ENCODE measurements around the gene AZU1. TPM values are rescaled to one million over a fixed set of nuclear protein-coding genes. Genes with fewer than 3 reads are reported as not detected.

The AZU1 gene
- total and polyA plus RNA-seq, 2 of the 8 experiments (the other 6 are each of a cell fraction or from before 2014, with no cell fraction given), result 0.80 to 1.3 TPM

GRCh38 chr19:868458-869244 lies 41.0 kb downstream of the AZU1 start:
- TF ChIP-seq CHD2 (IDR thresholded peaks at IDR 0.05; ENCODE audit: low read length), result no peak
- TF ChIP-seq, protein P1, sequence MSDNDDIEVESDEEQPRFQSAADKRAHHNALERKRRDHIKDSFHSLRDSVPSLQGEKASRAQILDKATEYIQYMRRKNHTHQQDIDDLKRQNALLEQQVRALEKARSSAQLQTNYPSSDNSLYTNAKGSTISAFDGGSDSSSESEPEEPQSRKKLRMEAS (IDR thresholded peaks at IDR 0.05), result 0 out of 2 replicates have a peak, but pooled peaks have one; percentile 12
- Histone ChIP-seq H3K9me3 (ENCODE audit: insufficient read depth in 2 of 2, low read depth in 1 of 2, low read length in 1 of 2) (peaks cover 0 to 3% of the 10 kb centered on the region in 2 experiments; a peak in 1 of 4 replicates), H4K5ac (ENCODE audit: insufficient read length, low read depth, low read length) (no peak overlapping the region), H2BK15ac (ENCODE audit: low read length) (no peak overlapping the region), H2AFZ (ENCODE audit: low read length) (no peak overlapping the region), H2BK12ac (ENCODE audit: low read depth, low read length) (0 out of 2 replicates have a peak overlapping the region, but pooled peaks have one; percentile 27), H3K4me1 (replicated peaks in 1 of 4; ENCODE audit: control insufficient read depth in 3 of 4, insufficient read depth in 4 of 4, low read length in 3 of 4) (peaks cover 3 to 22% (median 7%) of the 10 kb centered on the region in 4 experiments), H3K4me2 (ENCODE audit: insufficient read depth in 1 of 2, low read depth in 2 of 2, low read length in 2 of 2) (no peak overlapping the region), H3K4ac (replicated peaks; ENCODE audit: insufficient read length, low read depth, low read length) (no peak overlapping the region), H4K20me1 (replicated peaks in 1 of 2; ENCODE audit: control insufficient read depth in 1 of 2, insufficient read depth in 2 of 2, low read length in 2 of 2) (peaks cover 4 to 11% of the 10 kb centered on the region in 2 experiments), H3K9ac (replicated peaks in 1 of 4; ENCODE audit: extremely low read depth in 1 of 4, low read depth in 3 of 4, low read length in 3 of 4) (no peak overlapping the region), H3K56ac (replicated peaks; ENCODE audit: insufficient read length, low read depth, low read length) (no peak overlapping the region), H4K8ac (ENCODE audit: extremely low read depth, insufficient read depth, low read length) (no peak overlapping the region; the same call in 1 of the 2 replicates), H3K79me2 (ENCODE audit: control insufficient read depth in 1 of 2, insufficient read depth in 2 of 2, low read length in 2 of 2) (no peaks in the 10 kb centered on the region), H3K27ac (ENCODE audit: low read depth, low read length) (no peak overlapping the region), H4K91ac (replicated peaks; ENCODE audit: insufficient read length, low read length) (no peak overlapping the region), H3K4me3 (ENCODE audit: extremely low read depth in 1 of 4, insufficient read depth in 2 of 4, low read depth in 3 of 4, low read length in 4 of 4) (no peak overlapping the region), H2BK5ac (ENCODE audit: low read depth, low read length) (no peak overlapping the region; the same call in 1 of the 2 replicates), H3K36me3 (ENCODE audit: control insufficient read depth in 2 of 4, insufficient read depth in 4 of 4, low read length in 3 of 4) (peaks cover 0 to 14% (median 0%) of the 10 kb centered on the region in 4 experiments; a peak in 2 of 8 replicates), H3K27me3 (replicated peaks in 1 of 4; ENCODE audit: control insufficient read depth in 3 of 4, extremely low read depth in 1 of 4, insufficient read depth in 3 of 4, low read length in 3 of 4) (no peaks in the 10 kb centered on the region; a peak in 1 of 7 replicates), H2BK120ac (replicated peaks; ENCODE audit: low read depth, low read length) (no peak overlapping the region), H3K14ac (ENCODE audit: insufficient read length) (no peak overlapping the region), H3K18ac (ENCODE audit: extremely low read depth, low read length) (no peak overlapping the region), H2AK5ac (ENCODE audit: low read depth, low read length) (no peak overlapping the region), H3K23ac (ENCODE audit: insufficient read length) (no peak overlapping the region), H3K23me2 (ENCODE audit: low read depth, low read length) (no peaks in the 10 kb centered on the region), H2BK20ac (ENCODE audit: low read length) (no peak overlapping the region), H3K79me1 (ENCODE audit: low read depth, low read length) (no peaks in the 10 kb centered on the region; the same call in 1 of the 2 replicates)
- WGBS, 2 experiments (ENCODE audit: extremely low coverage in 1 of 2, insufficient coverage in 1 of 2, insufficient read length in 1 of 2, insufficient replicate concordance in 2 of 2, low coverage in 1 of 2, low lambda C conversion rate in 2 of 2, missing lambda C conversion rate in 1 of 2), result 87% methylated on average over 32 of the region's 34 CpGs; no CpG with 5 or more reads in 1 of the 2 experiments
- CTCF ChIA-PET (ENCODE audit: partially characterized antibody), result interaction anchor here (2.6 kb wide), 1 partner anchor 34 kb away, joined by 8 read pairs; no protein-coding TSS in a partner anchor
- no peak for DNase-seq (ENCODE audit: low read depth in 1 of 2, low spot score in 2 of 2)
- POLR2A ChIA-PET (ENCODE audit: partially characterized antibody), result no interaction called here
- FAIRE-seq, result no peak
